NCI-H1417 (cell line): ENCODE measurements around the gene NOTUM.
A peak's percentile ranks its signal among the peaks of the same experiment; 100 is the strongest.
"Not testable (repeated sequence)": the region's sequence is repeated elsewhere in the genome, so short reads cannot be mapped to it uniquely, and the experiment has no call there.

Source experiments
- DNase-seq, 3 experiments: peaks; one replicate each; lab custom pipeline; 2025; lab: John Stamatoyannopoulos, UW

NOTUM gene

DNA sequence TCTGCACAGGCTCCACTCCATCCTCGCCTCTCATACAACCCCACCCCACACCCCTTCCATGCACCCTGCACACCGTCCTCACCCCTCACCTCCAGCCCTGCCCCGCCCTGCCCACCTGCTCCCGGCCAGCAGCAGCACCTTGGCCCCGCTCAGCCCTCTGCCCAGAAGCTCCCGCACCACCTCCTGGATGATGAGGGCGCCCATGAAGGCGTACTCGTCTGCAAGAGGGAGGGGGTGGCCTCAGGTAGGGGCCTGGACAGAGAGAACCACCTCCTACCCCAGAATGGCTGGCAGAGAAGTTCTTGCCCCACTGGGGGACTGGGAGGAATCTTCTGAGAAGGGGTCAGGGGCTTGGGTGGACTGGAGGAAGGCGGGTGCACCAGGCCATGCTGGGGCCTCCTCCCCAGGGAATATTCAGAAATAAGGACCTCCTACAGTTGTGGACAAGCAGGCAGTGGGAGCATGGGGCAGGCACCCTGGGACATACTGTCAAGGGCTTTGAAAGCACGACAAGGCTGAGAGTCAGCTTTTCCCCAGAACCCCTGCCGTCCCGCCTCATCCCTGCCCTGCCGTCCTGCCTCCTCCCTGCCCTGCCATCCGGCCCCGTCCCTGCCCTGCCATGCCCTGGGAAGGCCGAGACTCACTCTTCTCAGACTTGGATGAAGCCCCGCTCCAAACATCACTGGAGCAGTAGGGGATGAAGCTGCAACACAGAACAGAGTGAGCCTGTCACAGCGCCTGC is 3.1 kb downstream of the NOTUM start:
- DNase-seq = no peak

DNA sequence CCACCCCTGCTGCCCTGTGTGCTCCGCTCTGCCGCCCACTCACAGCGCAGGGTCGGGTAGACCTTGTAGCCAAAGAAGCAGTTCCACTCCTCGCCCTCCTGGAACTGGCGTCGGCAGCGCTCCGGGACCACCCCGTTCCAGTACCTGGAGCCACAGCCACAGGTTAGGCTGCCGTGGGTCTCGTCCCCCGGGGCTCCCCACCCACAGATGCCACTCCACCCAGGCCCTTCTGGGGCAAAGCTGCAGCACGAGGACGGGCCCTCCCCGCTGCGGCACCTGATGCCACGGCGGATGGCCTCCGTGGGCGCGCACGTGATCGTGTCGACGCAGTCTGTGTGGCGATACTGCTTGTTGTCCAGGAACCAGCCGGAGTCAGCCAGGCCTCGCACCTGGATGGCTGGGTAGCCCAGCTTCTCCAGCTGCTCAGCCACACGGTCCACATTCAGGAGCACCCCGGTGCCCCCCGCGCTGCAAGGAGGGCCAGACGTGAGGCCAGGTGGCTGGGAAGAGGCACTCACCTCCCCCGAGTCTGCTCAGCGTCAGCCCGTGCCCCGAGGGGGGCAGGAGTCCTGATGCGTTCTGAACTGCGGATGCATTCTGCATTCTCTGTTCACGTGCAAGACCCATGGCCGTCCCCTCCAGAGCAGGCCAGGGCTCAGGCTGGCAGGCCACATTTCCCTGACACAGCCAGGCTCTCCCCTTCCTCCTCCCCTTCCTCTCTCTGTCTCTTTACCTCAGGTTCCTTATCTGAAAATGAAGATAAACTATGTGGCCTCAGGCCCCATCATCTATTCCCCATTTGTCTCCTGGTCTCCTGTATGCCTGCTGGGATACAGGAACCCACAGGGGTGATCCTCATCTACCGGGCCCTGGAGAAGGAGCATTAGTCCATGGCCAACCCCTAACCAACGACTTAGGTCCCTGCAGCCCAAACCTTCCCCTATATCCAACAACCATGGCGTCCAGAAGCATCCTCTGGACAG is 4.1 kb downstream of the NOTUM start:
- DNase-seq = no peak

DNA sequence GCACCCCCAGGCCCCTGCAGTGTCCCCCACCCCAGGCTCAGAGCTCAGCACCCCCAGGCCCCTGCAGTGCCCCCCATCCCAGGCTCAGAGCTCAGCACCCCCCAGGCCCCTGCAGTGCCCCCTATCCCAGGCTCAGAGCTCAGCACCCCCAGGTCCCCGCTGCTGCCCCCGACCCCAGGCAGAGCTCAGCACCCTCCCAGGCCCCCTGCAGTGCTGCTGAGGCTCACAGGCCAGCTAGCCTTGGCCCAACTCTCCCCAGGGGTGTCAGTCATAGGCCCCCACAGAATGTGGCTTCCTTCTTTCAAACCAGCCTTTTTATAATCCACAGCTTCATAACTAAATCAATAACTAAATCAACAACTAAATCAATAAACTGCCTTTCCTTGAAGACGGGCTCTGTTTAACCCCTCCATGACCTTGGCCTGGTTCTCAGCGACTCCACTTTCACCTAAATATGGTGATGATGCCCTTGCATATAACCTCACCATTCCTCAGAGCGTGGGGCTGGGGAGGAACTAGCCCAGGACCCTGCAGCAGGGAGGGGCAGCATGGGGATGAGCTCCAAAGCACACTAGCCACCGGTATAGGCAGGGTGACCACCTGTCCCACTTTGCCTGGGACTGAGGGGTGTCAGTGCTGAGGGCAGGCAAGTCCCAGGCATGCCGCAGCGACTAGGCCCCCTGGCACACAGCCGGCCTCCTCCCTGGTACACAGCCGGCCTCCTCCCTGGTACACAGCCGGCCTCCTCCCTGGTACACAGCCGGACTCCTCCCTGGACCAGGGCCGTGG is 5.0 kb downstream of the NOTUM start:
- DNase-seq = no peak

DNA sequence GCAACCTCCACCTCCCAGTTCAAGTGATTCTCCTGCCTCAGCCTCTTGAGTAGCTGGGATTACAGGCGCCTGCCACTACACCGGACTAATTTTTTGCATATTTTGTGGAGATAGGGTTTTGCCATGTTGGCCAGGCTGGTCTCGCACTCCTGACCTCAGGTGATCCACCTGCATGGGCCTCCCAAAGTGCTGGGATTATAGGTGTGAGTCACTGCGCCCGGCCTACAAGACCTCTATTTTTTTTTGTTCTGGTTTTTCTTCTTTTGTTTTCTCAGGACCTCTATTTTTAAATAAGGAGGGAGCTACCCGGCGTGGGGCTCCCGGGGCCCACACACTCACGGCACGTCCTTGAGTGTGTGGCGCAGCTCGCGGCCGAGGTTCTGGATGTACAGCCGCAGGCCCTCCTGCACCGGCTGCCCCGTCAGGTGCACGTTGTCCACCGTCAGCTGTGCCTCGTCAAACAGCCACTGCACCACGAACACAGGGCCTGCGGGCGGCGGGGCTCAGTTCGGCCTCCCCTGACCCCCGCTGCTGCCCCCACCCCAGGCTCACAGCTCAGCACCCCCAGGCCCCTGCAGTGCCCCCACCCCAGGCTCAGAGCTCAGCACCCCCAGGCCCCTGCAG is 5.8 kb downstream of the NOTUM start:
- no peak for DNase-seq

DNA sequence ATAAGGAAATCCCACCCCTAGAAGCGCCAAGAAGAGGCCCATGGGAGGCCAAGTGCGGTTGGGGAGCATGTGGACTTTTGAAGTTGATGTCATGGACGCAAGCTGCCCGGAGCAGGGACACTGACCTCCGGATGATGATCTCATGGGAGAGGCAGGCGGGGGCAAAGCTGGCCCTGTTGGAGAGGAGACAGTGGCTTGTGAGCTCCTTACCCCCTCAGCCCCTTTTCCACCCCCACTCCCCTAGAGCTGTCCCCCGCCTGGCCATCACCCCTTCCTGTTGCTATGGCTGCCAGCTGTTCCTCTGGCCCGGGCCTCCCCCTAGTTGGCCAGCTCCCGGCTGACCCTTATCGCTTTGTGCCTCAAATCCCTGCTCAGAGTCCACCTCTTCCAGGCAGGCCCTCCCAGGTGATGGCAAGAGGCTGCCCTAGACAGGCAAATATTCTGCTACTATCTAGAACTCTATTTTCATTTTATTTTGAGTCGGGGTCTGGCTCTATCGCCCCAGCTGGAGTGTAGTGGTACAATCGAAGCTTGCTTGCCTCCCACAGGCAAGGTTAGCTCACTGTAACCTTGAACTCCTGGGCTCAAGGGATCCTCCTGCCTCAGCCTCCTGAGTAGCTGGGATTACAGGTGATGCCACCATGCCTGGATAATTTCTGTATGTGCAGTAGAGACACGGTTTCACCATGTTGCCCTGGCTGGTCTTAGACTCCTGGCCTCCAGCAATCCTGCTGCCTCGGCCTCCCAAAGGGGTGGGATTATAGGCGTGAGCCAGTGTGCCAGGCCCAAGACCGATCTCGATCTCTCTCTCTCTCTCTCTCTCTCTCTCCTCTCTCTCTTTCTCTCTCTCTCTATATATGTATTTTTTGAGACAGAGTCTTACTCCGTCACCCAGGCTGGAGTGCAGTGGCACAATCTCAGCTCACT is 6.6 kb downstream of the NOTUM start:
- DNase-seq = no peak

DNA sequence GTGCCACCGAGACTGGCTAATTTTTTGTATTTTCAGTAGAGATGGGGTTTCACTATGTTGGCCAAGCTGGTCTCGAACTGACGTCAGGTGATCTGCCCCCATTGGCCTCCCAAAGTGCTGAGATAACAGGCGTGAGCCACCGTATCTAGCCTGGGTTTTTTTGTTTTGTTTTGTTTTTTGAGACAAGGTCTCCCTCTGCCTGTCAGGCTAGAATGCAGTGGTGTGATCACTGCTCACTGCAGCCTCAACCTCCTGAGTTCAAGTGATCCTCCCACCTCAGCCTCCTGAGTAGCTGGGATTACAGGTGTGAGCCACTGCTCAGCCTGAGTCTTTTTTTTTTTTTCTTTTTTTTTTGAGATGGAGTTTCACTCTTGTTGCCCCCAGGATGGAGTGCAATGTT is 7.5 kb downstream of the NOTUM start:
- DNase-seq = not testable (repeated sequence)

DNA sequence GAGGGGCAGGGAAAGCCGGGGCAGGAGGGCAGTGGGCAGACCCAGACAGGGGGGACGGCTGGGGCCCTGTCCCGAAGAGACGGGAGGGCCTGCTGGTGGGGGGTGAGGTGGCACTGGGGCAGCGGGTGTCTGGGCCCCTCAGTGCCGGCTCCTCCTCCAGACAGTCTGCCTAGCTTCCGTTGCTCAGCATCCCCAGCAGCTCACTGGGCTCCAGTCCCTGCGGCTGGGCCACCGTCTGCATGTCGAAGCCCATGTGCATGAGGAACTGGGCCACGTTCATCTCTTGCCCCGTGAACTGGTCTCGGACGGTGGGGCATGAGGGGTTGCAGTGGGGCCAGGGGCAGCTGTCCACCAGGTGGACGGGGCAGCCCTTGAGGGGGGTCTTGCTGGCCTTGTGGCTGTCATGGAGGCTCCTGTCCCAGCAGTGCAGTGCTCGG is 8.2 kb downstream of the NOTUM start:
- DNase-seq = no peak

DNA sequence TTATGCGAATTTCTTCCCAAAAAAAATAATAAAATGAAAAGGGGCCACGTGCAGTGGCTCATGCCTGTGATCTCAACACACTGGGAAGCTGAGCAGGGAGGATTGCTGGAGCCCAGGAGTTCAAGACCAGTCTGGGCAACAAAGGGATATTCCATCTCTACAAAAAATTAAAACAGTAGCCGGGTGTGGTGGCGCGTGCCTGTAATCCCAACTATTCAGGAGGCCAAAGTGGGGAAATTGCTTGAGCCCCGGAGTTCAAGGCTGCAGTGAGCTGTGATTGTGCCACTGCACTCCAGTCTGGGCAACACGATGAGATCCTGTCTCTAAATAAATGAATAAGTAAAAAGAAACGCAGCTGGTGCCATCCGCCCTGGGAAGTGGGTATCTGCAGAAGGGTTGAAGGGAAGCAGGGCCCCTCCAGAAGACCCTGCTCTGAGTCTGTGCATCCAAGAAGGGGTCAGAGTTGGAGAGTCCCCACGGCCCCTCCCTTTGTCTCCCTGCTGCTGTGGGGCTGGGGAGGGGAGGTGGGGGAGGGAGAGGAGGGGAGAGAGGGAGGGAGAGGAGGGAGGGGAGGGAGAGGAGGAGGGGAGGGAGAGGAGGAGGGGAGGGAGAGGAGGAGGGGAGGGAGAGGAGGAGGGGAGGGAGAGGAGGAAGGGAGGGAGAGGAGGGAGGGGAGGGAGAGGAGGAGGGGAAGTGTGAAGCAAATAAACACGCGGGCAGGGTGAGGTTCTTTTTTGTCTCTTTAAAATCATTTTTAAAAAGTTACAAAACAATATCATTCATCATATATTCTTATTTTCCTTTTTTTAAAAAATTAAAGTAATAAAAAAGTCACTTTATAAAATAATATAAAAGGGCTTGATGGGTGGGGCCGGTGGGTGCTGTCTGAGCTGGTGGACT is 9.0 kb downstream of the NOTUM start:
- DNase-seq = no peak

DNA sequence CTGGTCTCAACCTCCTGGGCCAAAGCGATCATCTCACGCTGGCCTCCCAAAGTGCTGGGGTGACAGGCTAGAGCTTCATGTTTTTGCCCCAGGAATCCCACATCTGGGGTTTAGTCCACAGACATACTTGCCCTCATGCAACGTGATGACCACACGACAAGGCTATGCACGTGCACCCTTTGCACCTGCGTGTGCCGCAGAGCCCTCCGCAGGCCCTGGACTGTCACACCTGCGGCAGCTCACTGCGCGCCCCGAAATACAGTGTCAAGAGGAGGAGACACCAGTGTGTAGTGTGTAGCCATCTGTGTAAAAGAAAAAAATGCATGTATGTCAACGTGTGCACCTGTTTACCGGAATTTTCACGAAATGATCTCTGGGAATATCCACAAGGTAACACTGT is 10.5 kb downstream of the NOTUM start:
- DNase-seq = no peak

DNA sequence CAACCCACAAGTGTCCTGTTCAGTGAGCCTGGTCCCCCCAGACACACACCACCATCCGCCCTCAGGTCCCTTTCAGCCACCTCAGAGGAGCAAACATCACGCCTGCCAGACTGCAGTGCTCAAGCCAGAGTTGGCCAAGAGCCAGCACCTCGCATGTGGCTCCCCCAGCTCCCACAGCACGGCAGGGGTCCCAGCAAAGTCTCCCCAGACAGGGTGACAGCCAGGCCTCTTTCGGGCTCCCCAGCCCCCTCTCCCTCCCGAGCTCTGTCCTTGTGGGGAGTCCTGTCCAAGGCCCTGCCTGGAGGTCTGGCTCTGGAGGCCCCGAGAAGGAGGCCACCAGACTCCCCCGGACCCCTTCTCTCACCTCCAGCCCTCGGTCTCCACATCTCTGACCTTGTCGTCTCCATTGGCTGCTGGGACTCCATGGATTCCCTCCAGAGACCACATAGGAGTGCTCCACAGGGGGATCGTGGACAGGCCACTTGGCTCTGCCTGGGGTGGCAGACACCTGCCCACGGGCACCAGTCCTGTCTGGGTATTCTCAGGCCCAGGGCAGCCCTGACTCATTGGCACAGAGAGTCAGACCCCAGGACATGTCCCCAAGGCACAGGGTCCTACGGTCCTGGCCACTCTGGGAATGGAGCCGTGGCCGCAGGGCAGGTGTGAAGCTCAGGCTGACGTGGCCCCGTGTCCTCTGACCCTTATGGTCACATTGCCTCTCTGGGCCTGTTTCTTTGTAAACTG is 12.2 kb downstream of the NOTUM start:
- no peak for DNase-seq

DNA sequence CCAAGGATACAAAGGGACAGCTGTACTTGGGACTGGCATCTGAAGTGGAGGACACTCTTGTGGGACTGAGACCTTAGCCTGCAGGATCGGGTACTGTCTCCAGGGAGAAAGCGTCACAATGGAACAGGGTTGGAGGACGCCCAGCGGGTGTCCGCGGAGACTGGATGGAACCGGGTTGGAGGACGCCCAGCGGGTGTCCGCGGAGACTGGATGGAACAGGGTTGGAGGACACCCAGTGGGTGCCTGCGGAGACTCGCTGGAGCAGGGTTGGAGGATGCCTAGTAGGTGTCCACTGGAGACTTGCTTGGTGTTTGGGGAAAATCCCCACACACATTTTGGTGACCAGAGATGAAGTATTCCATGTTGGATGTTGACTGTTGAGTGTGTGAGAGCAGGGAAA is 13.8 kb downstream of the NOTUM start, which contains the start of gene MYADML2:
TSS of gene MYADML2 (minus strand) at position 45 of the 400 bp plus-strand sequence. CDS start 5,492 bp downstream, outside the sequence.
- no peak for DNase-seq

DNA sequence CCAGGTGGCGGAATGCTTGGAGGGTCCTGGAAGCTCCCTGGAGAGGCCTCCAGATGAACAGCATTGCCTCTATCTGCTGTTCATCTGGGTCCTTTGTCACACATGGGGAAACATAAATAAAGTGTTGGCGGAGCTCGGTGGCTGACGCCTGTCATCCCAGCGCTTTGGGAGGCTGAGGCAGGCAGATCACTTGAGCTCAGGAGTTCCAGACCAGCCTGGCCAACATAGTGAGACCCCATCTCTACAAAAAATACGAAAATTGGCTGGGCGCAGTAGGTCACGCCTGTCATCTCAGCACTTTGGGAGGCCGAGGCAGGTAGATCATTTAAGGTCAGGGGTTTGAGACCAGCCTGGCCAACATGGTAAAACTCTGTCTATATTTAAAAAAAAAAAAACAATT is 16.1 kb downstream of the NOTUM start:
- no peak for DNase-seq

DNA sequence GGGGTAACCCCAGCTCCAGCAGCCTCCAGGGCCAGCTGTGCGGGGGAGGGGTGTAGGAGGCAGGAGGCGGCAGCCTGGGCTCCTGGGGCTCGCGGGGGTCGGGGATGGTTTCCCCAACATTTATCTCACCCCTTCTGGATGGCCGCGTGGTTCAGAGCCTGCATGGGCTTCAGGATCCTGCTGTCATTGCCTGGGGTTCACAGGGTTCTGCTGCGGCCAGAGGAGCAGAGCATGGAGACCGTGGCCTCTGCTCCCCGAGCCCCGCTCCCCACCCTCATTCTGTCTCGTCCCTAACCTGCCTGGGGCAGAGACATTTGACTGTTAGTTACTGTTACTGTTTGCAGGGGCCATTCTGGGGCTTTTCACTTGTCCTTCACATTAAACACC is 18.8 kb downstream of the NOTUM start:
- no peak for DNase-seq

DNA sequence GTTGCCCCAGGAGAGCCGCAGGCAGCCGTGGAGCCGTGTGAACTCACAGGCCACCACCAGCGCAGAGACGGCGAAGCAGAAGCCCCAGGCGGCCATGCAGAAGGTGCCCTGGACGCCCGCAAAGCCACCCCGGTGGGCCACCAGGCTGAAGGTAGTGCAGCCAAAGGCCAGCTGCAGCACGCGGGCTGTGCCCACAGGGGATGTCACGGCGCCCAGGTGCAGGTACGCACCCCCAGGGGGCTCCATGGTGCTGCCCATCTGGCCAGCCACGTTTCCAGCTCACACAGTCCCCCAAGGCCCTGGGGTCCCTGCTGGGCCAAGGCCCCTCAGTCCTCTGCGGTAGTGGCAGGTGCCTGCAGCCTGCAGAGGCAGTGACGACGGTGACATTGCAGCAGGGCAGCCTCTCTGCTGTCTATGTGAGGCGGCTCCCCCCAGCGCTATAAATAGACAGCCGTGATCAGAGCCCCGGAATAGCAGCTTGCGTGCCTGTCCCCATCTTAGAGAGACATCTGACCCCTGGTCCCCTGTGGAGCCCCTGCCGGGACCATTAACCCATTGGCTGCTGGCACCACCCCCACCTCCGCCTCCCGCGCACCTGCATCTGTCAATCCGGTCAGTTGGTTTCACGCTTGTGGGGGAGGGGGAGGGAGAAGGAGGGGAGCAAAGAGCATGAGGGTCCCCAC is 19.4 kb downstream of the NOTUM start:
- DNase-seq = peak in 2 of 3 experiments; percentile 79 to 80

DNA sequence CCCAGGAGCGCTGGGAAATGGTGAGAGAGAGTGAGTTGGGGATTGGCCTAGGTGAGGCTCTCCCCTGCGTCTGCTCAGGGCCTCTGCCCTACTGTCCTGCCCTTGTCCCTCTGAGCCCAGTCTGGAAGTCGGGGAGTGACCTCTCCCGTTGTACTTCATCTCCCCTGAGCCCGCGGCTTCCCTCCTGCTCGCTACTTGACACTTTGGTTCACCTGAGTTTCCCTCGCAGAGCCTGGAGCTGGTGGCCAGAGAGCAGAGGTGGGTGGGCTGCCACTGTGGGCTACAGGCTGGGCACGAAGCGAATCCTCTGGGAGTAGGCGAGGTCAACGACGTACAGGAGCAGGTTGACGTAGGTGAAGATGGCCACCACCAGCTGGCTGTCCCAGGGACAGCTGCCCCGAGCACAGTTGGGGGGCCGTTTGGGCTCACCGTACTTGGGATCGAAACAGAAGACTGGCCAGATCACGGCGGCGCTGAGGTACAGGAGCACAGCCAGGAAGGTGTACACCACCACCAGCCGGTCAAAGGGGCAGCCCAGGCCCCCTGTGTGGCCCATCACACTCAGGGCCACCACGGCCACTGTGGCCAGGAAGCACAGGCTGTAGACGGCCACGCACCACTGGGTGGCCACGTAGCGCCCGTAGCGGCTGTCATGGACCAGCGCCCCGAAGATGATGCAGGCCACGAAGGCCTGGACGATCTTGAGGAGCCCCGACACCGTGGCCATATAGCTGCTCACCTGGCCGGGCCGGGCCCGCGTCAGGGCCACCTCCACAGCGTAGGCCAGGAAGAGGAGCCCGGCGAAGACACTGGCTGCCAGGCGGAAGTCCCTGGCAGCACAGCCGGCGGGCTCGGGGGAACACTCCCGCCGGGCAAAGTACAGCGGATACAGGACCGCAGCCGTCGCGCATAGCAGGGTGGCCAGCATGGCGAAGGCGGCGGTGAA is 20.2 kb downstream of the NOTUM start:
- DNase-seq = no peak

DNA sequence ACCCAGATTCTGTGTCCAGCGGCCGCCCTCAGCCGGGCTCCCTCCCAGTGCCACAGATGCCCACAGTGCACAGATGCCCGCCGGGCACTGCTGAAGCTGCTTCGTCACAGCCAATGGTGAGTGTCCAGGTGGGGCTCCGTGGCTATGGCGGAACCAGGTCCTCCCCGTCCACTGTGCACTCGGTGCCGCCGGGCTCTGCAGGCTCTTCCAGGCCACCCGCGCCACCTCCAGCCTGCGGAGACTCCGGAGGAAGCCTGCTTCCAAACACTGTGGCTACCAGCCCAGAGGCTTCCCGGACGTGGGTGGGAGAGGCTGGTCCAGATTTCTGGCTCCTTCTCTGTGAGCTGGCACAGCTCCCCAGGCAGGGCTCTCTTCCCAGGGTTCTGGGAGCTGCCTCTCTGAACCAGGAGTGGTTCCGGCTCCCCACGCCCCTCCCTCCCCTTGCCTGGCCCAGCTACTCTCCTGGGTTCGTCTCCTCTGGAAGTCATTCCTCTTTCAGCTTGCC is 21.1 kb downstream of the NOTUM start:
- DNase-seq = no peak

DNA sequence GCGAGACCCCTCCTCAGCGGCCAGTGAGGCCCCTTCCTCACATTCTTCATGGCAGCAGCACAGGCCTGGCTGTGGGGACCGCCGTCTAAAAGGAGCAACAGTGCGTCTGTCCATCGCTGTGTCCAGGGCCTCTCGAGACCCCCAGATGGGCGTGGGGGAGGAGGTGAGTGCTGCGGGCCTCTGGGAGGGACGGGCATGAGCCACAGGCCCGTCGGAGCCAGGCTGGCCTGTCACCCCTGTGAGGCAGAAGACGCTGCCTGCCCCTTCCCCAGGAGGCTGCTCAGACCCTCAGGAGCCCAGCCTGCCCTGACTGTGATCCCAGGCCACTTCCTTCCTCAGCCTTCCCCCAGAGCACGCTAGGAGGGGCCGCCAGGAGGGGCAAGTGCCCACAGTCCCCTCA is 21.8 kb downstream of the NOTUM start:
- no peak for DNase-seq
